Stimulated activated CD4-positive, alpha-beta T cell treated with anti-CD3 and anti-CD28 coated beads, Interleukin-15, amount 100 ng/mL, for 48 hours (primary cell): ENCODE results near the gene INAVA.

Experiments used
- DNase-seq, 2 donors: peaks; one replicate each; pipeline ENCODE4 v3.0.0-alpha.2; 2020; ENCODE audit warnings: low read depth in 2 of 2

INAVA gene

DNA sequence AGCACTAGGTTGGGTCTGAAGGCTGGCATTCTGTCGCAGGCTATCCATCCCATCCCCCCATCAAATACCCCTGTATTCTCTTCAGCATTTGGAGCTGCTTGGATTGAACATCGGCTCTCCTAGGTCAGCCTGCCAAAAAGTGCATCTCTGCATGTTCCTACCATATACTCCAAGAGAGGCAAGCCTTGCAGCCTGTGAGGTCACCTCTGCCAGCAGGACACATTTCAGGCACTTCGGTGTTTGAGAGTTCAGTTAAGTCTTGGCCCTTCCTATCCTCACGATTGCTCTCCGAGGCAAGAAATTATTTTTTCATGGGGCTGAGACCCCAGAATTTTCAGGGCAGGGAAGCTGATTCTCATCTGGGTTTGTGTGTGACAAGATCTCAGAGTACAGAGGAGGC lies 19.3 kb upstream of the INAVA start:
- no peak for DNase-seq

DNA sequence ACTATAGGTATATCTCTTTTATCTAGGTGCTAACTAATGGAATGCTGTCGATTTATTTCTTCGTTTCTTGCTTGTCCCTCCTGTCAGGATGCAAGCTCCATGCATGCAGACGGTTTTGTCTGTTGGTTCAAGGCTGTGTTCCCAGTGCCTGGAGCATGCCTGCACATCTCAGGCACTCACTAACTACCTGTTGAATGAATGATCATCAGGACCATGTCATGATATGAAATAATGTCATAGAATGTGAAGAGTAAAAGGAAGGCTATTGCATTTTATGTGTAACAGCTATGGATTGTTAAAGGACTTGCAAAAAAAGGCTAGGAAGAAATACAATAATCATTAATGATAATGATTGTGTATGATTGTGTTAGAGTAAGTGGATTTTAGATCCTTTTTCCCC lies 17.7 kb upstream of the INAVA start:
- DNase-seq: no peak

DNA sequence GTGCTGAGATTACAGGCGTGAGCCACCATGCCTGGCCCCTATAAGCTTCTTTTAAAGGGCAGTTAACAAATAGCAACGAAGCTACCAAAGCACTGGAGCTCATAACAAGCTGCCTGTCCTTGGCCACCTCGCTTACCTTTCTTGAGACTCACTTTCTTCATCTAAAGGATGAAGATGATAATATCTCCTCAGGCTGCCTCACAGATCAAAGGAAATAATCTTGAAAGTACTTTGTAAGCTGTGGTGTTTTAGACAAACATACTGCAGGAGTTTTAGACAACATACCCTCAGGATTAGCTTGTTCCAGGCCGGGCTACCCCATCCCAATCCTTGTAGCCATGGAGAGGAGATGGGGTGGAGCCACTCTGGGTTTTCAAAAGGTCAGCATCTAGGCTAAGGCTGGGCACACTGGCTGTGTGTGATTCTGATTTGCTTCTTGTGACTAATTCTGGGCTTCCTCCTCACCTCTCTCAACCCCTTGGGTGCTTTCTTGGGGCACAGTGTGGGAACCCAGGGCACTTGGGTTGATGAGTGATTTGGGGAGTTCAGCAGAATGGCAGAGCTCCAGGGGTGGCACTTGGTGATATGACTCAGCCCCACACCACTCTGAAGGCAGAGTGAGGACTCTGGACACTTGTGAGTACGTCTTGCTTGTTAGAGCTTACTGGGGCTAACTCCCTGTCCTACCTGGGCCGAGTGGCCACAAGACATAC lies 16.7 kb upstream of the INAVA start:
- DNase-seq: peak; percentile 53 to 65

DNA sequence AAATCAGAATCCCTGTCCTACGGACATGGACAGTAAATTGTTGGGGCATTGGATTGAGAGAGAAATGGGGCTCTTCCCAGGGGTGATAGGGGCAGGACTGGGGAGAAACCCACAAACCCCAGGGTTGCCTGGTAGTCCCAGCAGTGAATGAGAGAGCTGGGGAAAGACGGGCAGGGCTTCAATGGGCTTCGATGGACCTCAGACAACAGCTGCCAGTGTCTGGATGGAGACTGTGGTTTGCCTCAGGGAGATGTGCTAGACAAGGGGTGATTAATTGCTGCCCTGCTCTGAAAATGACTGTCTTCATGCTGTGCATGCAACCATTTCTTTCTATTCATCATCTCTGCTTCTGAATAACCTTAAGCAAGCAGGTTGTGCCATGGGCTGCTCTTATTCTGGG lies 14.5 kb upstream of the INAVA start:
- DNase-seq: peak; percentile 19 to 23

DNA sequence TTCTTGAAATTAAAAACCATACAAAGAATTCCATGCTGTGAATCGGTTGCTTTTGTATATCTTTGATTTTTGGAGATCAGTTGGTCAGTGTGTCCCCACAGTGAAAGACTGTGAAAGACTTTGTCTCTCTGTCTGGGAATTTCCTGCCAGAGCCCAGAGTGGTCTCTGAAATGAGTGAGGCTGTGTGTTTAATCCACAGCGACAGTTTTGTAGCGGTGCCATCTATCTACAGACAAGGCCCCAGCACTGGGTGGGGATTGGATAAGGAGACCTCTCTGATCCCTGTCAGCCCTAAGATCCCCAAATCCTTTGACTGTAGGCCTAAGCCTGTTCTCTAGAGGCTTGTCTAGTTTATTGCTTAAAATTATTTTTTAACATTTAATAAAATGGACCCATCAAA lies 11.6 kb upstream of the INAVA start:
- no peak for DNase-seq

DNA sequence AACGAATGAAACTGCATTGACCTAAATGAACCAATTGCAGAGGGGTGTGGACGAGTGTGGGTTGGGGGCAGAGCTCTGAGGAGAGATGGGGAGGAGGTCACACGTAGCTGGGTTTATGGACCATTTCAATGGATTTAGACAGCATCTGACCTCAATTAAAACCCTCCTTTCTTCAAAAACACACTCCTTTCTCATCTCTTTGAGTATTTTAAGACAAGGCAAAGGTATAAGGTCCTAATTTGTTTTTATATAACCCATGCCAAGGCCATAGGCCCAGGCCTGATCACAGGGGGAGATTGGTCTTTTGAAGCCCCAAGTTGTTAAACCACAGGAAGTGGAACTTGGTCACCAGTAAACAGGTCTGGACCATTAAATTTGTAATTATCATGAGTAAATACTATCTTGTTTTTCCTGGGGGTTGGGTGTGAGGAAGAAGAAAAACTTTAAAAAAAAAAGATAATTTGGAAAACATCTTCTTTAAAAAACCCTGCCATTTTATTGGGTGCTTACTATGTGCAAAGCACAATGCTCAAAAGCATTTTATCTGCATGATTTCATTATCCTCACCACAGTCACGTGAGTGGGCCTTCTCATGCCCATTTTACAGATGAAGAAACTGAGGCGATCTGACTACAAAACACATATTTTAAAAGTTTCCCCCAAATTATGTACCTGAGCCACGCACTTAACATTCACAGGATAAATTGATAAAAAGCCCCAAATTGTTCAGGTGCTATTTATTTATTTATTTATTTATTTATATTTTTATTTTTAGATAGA lies 8.9 kb upstream of the INAVA start:
- no peak for DNase-seq

DNA sequence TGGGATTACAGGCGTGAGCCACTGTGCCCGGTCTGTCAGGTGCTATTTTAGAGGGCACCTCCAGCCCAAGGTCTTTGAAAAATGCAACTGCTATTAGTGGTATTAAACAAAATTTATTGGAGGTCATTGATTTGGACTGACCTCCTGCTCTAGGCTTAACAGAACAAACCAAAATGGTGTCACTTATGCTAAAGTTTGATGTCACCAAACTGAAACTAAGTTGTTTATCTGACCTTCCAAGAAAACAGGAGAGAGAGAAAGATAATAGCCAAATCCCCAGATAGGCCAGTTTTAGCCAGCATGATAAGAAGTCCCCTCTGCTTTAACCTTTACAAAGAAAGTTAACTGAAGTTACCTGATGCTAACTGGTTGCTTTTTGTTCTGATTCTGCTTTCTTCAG lies 8.1 kb upstream of the INAVA start:
- no peak for DNase-seq

DNA sequence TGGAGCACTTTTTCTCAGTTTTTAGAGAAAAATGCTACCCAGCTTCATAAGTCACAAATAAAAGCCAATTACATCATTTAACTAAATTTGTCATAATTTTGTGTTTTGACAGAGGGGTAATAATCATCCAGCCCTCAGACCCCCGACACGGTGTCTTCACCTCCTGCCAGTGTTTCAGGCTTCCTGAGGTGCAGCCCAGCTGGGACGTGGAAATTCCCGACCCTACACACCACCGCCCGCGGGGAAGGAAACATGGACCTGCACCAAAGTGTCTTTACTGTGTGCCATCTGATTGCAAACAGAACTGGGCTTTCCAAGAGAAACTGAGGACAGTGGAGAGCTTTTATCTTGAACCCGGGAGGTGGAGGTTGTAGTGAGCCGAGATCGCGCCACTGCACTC lies 7.7 kb upstream of the INAVA start:
- DNase-seq: no peak

DNA sequence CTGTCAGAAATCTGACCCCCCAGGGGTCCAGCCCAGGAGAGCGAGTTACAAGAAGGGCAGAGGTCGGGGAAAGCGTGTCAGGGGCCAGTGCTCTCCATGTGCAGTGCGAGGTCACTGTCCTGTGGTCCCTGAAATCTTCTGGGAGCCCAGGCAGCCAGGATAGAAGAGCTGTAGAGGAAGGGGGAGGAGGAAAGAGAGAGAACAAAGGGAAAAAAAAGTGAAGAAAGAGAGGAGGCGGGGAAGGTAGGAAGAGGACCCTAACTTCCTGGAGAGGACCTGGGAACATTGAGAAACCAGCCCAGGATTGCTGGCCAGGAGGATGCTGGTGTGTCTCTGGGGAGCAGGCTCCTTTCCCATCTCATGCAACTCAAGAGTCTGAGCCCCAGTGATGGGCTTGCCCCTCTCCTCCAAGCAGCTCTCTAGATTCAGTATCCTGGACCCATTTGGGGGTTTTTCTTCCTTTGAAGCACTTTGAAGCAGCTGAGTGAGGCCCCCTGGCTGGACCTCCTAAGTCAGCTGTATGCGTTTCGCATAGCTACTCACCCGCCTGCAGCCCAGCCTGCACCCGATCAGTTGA lies 6.8 kb upstream of the INAVA start:
- no peak for DNase-seq

DNA sequence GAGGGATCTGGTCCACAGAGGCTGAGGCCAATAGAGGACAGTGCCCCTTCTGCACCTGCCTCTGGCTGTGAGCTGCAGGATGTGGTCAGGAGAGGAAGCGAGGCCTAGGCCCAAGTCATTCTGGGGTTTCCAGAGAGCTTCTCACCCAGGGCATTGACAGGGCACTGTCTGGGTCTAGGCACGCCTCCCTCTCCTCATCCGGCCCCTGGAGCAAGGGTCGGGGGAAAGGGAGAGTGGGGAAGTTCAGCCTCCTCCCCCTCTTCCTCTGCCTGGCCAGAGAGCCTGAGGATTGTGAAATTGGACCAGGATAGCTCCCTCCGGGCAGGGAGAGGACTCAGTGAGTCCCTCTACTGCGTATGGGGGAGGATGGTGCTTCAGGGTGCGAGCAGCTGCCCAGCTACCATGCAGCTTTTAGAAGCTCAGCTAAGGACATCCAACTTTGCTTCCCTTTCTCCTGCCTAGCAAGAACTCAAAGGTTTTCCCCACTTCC lies 6.3 kb upstream of the INAVA start:
- DNase-seq: peak; percentile 45 to 46

DNA sequence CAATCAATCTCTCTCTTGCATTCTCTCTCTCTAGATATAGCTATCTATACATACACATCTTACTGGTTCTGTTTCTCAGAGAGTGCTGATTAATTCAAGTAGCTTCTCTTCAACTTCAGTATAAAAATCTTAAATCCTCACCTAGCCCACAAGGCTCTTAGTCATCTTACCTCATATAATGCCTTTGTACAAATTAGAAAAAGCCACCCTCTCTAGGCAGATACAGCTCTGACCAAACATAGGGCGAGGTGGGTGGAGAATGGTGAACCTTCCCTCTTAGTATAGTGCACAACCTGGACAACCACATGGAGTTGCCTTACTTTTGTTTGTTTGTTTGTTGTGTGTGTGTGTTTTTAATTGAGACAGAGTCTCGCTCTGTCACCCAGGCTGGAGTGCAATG lies 5.1 kb upstream of the INAVA start:
- peak in 1 of 2 donors; percentile 27 for DNase-seq

DNA sequence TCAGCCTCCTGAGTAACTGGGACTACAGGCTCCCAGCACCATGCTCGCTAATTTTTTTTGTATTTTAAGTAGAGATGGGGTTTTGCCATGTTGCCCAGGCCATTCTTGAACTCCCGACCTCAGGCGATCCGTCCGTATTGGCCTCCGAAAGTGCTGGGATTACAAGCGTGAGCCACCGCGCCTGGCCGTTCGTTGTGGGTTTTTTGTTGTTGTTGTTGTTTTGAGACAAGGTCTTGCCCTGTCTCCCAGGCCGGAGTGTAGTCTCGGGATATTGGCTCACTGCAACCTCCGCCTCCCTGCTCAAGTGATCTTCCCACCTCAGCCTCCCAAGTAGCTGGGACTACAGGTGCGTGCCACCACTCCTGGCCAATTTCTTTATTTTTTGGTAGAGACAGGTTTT lies 4.7 kb upstream of the INAVA start:
- DNase-seq: no peak

DNA sequence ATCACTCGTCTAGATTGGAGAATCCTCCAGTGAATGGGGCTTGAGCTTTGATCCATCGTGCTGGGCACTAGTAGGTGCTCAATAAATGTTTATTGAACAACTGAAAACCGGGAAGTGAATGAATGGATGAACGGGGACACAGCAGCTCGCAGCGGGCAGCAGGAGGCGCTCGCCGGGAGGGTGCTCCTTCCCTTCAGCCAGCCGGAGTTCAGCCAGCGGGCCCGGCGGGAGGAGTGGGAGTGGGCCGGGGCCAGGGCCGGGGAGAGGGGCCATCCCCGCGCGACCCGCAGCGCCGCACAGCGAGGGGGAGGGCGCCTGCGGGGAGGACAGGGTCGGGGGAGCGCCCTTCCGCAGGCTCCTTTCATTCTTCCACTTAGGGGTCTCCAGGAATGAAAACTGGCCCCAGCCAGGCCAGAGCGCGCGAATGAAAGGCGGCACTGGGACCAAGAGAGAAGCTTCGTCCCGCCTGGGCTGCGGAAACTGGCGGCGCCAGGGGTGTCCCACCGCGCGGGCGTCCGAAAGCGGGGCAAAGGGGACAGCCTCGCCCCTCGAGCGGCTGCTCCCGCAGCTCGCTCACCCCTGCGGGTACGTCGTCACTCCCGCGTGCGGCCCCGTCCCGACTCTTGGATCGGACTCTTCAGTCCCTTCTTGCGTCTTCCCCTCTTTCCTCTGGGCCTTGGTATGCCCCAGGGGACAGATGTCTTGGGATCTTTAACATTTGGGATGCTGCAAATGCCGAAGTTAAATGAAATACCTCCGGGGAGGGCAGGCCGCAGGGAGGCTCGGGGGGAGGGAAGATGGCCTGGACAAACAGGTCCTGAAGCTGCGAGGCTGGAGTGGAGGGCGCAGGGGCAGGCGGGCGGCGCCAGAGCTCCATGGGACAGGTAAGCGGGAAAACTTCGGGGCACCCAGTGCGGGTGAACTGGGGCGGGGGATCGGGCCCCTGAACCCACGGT lies 3.6 kb upstream of the INAVA start:
- no peak for DNase-seq

DNA sequence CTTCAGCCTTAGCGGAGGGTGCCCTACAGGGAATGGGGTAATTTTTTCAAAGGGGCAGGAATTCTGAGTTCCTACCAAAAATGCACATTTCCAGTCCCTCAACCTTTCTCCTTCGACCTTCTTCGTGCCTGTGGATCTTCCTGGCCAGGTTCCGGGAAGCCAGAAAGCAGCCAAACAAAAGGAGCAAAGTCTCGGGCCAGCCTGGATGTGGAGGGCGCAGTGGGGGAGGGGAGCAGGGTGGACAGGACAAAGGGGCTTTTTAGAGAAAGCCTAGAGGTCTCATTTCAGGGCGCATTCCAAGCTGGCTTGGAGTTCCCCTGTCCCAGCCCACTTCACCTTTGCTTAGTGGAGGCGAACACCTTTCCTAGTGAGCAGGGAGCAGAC lies 2.9 kb upstream of the INAVA start:
- no peak for DNase-seq

DNA sequence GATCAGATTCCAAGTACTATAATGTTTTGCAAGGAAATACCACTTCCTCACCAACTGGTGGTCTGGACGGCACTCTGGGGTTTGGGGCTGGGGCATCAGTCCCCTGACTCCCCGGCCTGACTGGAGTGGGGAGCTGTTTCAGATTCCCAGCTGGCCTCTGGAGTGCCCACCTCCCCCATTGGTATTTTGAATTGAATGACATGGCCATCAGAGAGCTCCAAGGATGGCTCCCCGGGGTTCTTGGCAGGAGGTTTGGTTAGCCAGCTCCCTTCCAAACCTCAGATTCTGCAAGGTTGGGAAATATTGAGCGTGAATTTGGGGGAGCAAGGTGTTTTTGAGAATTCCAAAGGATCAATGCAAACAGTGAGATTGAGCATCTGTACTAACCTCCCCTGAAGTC lies 2.2 kb upstream of the INAVA start:
- DNase-seq: no peak

DNA sequence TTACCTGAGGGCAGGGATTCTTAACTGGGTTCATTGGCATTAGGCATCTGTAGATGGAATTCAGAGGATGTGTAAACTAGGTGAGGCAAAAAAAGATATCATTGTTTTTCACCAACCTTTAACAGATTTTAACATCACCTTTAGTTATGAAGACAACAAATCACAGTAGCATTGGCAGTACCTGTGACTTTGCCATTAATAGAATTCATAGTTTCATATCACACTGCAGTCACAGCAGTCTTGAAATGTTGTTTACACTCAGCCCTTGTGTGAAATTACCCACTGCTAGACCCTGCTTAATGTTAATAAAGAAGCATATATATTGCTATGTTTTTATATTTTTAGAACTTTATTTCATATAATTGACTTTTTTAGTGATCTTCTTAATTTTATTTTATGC lies 1.7 kb upstream of the INAVA start:
- no peak for DNase-seq

DNA sequence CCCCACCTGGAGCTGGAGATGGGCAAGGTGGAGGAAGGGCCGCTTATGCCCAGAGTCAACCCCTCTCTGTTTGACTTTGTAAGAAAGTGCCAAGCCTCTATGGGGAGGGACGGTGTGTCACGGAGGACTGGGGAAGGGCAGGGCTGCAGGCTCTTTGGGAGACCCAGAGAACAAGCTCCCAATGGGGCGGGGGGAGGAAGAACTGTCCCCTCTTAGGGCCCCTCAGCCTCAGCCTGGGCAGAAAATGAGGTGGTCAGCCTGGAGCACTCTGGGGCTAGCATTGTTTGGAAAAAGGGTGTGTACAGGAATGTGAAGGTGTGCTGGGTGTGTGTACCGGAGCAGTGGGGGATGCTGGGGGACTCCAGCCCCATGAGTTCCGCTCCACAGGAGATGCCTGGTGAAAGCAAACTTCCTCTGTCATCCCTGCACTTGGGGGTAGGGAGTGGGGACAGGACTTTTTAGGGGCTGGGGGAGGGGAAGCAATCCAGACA lies 1.2 kb upstream of the INAVA start:
- DNase-seq: no peak

DNA sequence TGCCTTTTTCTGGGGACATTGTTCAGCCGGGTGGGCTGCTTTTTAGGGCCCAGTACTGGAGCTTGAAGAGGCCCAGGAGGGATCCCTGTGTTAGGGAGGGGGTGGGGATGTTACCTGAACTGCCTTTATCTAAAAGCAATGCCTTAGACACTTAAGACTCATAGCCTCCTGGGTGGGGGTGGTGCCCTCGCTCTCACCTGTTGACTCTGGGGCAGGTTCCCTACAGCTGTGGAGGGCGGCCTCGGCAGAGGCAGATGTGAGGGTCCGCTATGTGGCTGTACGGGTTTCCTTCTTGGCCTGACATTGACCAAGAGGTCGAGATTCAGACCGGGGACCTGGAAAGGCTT lies 716 bp downstream of the INAVA start:
- no peak for DNase-seq

DNA sequence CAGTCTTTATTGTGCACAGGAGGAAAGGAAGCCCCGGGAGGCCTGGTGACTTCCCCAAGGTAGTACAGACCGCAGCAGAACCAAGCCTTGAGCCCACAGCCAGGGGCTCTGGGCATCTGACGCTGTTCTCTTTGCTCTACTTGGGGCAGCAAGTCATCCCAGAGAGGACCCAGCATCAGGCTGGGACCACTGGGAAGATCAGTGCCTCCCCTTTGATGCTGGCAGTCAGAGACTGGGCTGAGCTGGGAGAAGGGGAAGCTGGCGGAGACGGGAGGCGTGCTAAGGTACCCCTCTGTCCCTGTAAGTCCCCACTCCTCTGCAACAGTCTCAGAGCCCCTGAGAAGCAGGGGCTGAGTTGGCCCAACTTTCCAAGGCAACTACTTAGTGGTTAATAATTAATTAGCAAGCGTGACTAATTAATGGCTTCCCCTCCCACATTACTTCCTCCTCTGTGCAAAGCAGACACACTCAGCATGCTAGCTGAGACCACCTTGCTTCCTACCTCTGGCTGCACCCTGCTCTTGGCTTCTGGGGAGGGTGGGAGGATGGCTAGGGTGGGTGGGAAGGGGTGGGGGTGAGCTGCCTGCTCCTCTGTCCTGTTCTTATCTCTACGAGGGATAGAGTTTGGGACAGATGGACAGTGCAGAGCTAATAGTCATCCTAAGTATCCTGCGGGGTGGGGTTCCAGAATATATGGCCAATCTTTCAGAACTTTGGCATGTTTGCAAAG lies 1.3 kb downstream of the INAVA start:
- no peak for DNase-seq

DNA sequence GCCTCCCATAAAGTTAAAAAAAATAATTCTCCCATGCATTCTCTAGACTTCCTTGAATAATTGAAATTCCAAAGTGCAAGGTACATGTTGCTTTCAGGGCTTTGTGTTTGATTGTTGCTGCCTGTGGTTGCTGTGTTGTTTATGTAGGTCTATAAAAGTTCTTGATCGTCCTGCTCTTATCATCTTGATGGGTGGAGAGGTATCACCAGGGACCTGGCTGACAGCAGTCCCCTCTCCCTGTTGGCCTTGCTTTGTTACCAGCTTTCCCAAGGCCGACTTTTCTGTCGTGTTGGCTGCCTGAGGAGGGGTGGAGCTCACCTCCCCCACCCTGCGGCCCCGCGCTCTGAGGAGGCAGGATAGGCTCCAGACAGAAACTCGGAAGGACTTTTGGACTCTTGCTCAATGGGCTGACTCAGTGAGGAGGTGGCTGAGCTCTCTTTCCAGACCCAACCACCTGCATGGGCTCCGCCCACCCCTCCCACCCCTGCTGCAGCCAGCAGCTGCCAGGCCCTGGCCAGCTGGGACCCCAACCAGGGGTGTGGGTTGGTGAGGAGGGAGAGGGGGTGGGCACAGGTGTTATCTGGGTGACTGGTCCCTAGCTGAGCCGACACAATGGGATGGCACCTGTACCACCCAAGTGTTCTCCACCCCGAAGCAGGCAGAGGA lies 2.0 kb downstream of the INAVA start:
- DNase-seq: no peak

DNA sequence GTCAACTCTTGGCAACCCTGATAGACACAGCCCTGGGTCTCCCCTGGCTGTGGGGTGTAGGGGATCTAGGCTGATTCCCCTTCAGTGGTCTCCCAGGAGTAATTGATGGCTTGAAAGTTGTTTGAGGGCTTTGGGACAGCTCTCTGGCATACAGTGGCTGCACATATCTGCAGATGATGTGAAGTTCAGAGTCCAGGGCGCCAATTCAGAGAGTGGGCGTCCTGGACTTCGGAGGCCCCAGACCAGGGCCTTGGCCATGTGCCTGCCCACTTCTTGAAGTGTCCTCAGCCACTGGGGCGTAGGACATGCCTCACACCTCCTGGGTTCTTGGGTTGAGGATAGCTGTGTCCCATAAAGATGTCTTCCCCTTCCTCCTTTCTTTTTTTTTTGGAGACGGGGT lies 2.6 kb downstream of the INAVA start:
- DNase-seq: no peak
